NB4 (cell line): Measurements from ENCODE around the gene TEKTIP1.

Experiments used
- POLR2A ChIP-seq: IDR thresholded peaks from 2 replicates; pipeline ENCODE4 v1.6.1; 2011; ENCODE audit warnings: mild to moderate bottlenecking; ENCODE audit not compliant: insufficient read length; ENCODE audit errors: extremely low read depth
- TF ChIP-seq, protein P1 (sequence below): IDR thresholded peaks from one replicate; pipeline ENCODE4 v1.5.1; 2012; ENCODE audit warnings: low read depth, low read length

- TF ChIP-seq, protein P1, sequence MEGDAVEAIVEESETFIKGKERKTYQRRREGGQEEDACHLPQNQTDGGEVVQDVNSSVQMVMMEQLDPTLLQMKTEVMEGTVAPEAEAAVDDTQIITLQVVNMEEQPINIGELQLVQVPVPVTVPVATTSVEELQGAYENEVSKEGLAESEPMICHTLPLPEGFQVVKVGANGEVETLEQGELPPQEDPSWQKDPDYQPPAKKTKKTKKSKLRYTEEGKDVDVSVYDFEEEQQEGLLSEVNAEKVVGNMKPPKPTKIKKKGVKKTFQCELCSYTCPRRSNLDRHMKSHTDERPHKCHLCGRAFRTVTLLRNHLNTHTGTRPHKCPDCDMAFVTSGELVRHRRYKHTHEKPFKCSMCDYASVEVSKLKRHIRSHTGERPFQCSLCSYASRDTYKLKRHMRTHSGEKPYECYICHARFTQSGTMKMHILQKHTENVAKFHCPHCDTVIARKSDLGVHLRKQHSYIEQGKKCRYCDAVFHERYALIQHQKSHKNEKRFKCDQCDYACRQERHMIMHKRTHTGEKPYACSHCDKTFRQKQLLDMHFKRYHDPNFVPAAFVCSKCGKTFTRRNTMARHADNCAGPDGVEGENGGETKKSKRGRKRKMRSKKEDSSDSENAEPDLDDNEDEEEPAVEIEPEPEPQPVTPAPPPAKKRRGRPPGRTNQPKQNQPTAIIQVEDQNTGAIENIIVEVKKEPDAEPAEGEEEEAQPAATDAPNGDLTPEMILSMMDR, result peak; percentile 41
- no peak for TF ChIP-seq POLR2A
Measured at GRCh38 chr19:3586127-3586626, 47.2 kb downstream of the TEKTIP1 start.
